CD4-positive, CD25-positive, alpha-beta regulatory T cell (primary cell): Measurements from ENCODE around the gene SST. TPM values are rescaled to one million over a fixed set of nuclear protein-coding genes. Genes with fewer than 3 reads are reported as not detected.

Source experiments
- ATAC-seq, 2 donors: fragments of 150-1000 bp; cut with Tn5 transposase; one replicate each; pipeline ENCODE4 v1.10.0; 2021; ENCODE audit warnings: low read depth in 2 of 2, moderate number of reproducible peaks in 2 of 2, moderate library complexity in 1 of 2
- DNase-seq, 3 donors: peaks; one replicate each; pipeline versions ENCODE4 v3.0.0 to v3.0.0-alpha.2; 2012 to 2022; ENCODE audit warnings: mixed read lengths in 1 of 3
- H3K27ac ChIP-seq: one replicate; pipeline ENCODE4 v1.7.0; 2013; ENCODE audit warnings: mild to moderate bottlenecking, low read length; ENCODE audit not compliant: insufficient read depth, poor library complexity, severe bottlenecking
- H3K27me3 ChIP-seq: one replicate; pipeline ENCODE4 v1.7.0; 2013; ENCODE audit warnings: low read length; ENCODE audit not compliant: control insufficient read depth, insufficient read depth
- H3K36me3 ChIP-seq: one replicate; pipeline ENCODE4 v1.7.0; 2013; ENCODE audit warnings: mild to moderate bottlenecking, low read length, moderate library complexity; ENCODE audit not compliant: control insufficient read depth, insufficient read depth
- H3K4me1 ChIP-seq: 2 replicates; pipeline ENCODE4 v1.7.0; 2013; ENCODE audit warnings: mild to moderate bottlenecking, low read length; ENCODE audit not compliant: insufficient read depth, control insufficient read depth, poor library complexity, severe bottlenecking
- H3K4me3 ChIP-seq: one replicate; pipeline ENCODE4 v1.7.0; 2013; ENCODE audit warnings: low read depth, mild to moderate bottlenecking, low read length, moderate library complexity
- H3K9me3 ChIP-seq, 2 experiments: 1 replicate in 1 of 2; 2 replicates in 1 of 2; pipeline ENCODE4 v1.7.0; 2013; ENCODE audit warnings: low read length in 2 of 2, mild to moderate bottlenecking in 1 of 2, moderate library complexity in 1 of 2; ENCODE audit not compliant: control insufficient read depth in 2 of 2
- H3K27ac Mint-ChIP-seq, 3 donors: one replicate each; pipeline ENCODE4 v1.8.0; 2020 to 2022; ENCODE audit warnings: mild to moderate bottlenecking in 3 of 3, mixed read lengths in 3 of 3, moderate library complexity in 2 of 3
- H3K27me3 Mint-ChIP-seq: one replicate; pipeline ENCODE4 v1.8.0; 2022; ENCODE audit warnings: mild to moderate bottlenecking, mixed read lengths
- H3K36me3 Mint-ChIP-seq: one replicate; pipeline ENCODE4 v1.8.0; 2020; ENCODE audit warnings: mixed read lengths
- H3K4me1 Mint-ChIP-seq, 4 donors: one replicate each; pipeline ENCODE4 v1.8.0; 2020 to 2022; ENCODE audit warnings: mixed read lengths in 4 of 4, mild to moderate bottlenecking in 1 of 4
- H3K4me3 Mint-ChIP-seq, 4 donors: one replicate each; pipeline ENCODE4 v1.8.0; 2020 to 2022; ENCODE audit warnings: mild to moderate bottlenecking in 4 of 4, mixed read lengths in 4 of 4, moderate library complexity in 3 of 4
- H3K9me3 Mint-ChIP-seq, 7 donors: one replicate each; pipeline ENCODE4 v1.8.0; 2020 to 2022; ENCODE audit warnings: mixed read lengths in 7 of 7, mild to moderate bottlenecking in 3 of 7, moderate library complexity in 2 of 7
- polyA plus RNA-seq, 4 donors: library from polyadenylated mRNA; unstranded; fragments of 300-500 nt; fragmentation: Illumina TruSeq; gene quantifications; one replicate each; pipeline ENCODE4 v1.2.3, GENCODE V29; 2021
- total RNA-seq: library from RNA; stranded (reverse); gene quantifications from one replicate; pipeline ENCODE4 v1.2.3, GENCODE V29; 2022

The SST gene
- total and polyA plus RNA-seq, 5 donors from 2014 or later = not detected

DNA sequence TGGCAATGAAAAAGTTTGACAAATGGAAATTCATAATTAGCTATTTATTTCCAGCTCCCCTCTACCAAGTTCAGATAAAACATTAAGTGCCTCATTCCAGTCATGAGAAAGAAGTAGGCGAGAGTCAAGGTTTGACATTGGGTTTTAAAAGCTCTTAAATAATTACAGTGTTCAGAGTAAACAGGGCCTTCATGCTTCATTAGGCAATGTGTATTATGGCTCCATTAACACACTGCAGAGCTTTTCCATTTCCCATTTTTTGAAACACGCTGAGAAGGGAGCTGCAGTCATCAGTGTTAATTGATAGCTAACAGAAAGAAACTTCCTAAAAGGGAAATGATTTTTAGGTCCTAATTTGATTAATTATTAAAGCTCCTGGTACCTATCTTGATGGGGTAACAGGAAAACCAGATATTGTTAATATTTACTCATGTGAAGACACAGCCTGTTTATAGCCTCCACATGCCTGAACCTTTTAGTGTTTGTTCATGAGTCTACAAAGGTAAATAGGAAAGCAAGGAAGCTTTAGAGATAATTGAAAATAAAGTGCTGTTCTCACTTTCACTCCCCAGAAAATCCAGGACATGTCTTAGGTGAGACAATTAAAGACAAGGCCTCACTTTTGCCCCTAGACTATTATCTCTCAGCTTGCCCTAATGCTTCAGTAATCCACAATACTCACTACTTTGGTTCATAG is 28.7 kb downstream of the SST start:
- Histone ChIP-seq H3K27ac (no peak overlapping the region), H3K36me3 (no peaks in the 10 kb centered on the region), H3K9me3 (no peaks in the 10 kb centered on the region), H3K27me3 (peaks cover 10% of the 10 kb centered on the region), H3K4me1 (no peaks in the 10 kb centered on the region), H3K4me3 (no peak overlapping the region)
- no peak for ATAC-seq
- peaks cover 17% of the 10 kb centered on the region for H3K27me3 Mint-ChIP-seq
- H3K9me3 Mint-ChIP-seq = peaks cover 0 to 3% (median 0%) of the 10 kb centered on the region in 7 donors
- no peaks in the 10 kb centered on the region for H3K4me1 Mint-ChIP-seq
- no peak overlapping the region for H3K4me3 Mint-ChIP-seq
- H3K36me3 Mint-ChIP-seq = no peaks in the 10 kb centered on the region
- no peak for DNase-seq
- no peak overlapping the region for H3K27ac Mint-ChIP-seq

DNA sequence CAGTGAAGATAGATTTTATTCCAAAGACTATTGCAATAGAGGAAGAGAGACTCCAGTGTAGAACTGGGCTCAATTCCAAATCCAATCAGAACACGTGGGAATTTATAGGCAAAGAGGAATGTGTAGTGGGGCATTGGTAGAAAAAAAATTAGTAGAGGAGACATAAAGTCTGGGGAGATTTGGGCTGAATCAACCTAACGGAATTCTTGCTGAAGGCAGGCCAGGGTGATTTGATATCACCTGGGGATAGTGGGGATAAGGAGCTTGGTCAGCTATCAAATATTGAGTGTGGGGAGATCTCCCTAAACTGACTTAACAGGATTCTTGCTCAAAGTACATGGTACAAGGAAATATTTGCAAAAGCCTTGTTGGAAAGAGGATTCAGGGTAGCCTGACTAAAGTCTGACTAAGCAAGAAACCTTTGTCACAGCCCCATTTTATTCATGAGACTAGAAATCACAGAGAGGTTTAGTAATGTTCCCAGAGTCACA is 29.6 kb downstream of the SST start:
- DNase-seq = no peak
- peaks cover 8% of the 10 kb centered on the region for H3K27me3 ChIP-seq
- no peak for ATAC-seq
- peaks cover 10% of the 10 kb centered on the region for H3K27me3 Mint-ChIP-seq
- no peaks in the 10 kb centered on the region for H3K36me3 ChIP-seq
- no peak overlapping the region for H3K4me3 ChIP-seq
- H3K4me3 Mint-ChIP-seq = no peak overlapping the region
- H3K36me3 Mint-ChIP-seq = no peaks in the 10 kb centered on the region
- H3K27ac Mint-ChIP-seq = no peak overlapping the region
- H3K4me1 ChIP-seq = no peaks in the 10 kb centered on the region
- no peaks in the 10 kb centered on the region for H3K9me3 ChIP-seq
- H3K27ac ChIP-seq = no peak overlapping the region
- peaks cover 0 to 6% (median 0%) of the 10 kb centered on the region in 7 donors for H3K9me3 Mint-ChIP-seq
- no peaks in the 10 kb centered on the region for H3K4me1 Mint-ChIP-seq

DNA sequence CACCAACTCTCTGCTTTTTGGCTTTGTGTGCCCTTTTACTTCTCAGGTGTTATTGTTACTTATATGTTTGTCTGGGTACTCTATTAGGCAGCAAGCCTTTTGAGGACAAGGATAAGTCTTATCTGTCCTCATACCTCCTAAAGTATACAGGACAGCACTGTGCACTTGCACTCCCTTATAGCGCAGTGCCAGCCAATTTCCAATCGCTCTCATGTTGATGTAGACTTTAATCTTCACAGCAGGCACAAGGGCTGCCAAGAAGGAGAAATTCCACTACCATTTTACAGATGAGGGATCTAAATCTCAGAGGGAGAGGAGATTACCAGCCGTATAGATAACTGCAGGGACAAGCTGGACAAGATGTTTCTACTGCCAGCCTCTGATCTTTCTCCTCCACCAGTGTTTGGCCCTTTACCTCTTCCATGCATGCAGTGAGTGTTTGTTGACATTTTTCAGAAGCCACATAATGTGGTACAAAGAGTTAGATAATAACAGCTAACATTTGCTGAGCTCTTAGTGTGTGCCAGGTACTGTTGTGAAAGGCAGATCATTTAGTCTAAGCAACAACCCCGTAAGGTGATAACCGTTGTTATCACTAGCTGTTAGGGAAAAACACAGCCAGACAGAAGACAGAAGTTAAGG is 30.1 kb downstream of the SST start:
- Histone ChIP-seq H3K36me3 (no peaks in the 10 kb centered on the region), H3K27me3 (peaks cover 8% of the 10 kb centered on the region)
- H3K27ac Mint-ChIP-seq = no peak overlapping the region

DNA sequence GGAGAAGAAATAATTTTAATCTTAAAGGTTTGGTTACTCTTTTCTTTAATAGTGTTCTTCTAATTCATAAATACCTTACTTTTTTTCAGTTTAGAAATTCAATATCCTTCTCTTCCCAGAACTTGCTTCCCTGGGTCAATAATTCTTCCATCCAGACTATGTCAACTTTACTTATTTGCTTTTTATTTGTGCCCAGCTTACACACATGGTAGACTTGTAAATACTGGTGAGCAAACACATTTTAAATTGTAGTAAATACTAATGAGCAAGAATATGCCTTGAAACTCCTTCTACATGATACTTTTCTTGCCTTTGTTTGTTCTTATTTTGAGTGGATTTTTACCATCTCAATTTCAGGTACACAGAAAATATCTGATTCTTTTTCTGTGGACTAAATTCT is 33.7 kb downstream of the SST start:
- no peak for DNase-seq
- Mint-ChIP-seq H3K4me1 (no peaks in the 10 kb centered on the region), H3K27ac (no peak overlapping the region), H3K9me3 (peaks cover 0 to 13% (median 0%) of the 10 kb centered on the region in 7 donors), H3K36me3 (no peaks in the 10 kb centered on the region), H3K4me3 (no peak overlapping the region), H3K27me3 (peaks cover 4% of the 10 kb centered on the region)
- no peak for ATAC-seq
- H3K27me3 ChIP-seq = peaks cover 8% of the 10 kb centered on the region
- no peaks in the 10 kb centered on the region for H3K4me1 ChIP-seq
- no peak overlapping the region for H3K27ac ChIP-seq
- no peak overlapping the region for H3K4me3 ChIP-seq
- no peaks in the 10 kb centered on the region for H3K9me3 ChIP-seq
- no peaks in the 10 kb centered on the region for H3K36me3 ChIP-seq

More for the DNA sequence above, 30.1 kb downstream of the SST start:
- no peak overlapping the region for H3K4me3 Mint-ChIP-seq
- H3K4me3 ChIP-seq = no peak overlapping the region
- H3K4me1 Mint-ChIP-seq = no peaks in the 10 kb centered on the region
- H3K9me3 ChIP-seq = no peaks in the 10 kb centered on the region
- no peak overlapping the region for H3K27ac ChIP-seq
- peaks cover 7% of the 10 kb centered on the region for H3K27me3 Mint-ChIP-seq
- ATAC-seq (no peak), DNase-seq (no peak)
- H3K9me3 Mint-ChIP-seq = peaks cover 0 to 9% (median 0%) of the 10 kb centered on the region in 7 donors
- no peaks in the 10 kb centered on the region for H3K4me1 ChIP-seq
- no peaks in the 10 kb centered on the region for H3K36me3 Mint-ChIP-seq

DNA sequence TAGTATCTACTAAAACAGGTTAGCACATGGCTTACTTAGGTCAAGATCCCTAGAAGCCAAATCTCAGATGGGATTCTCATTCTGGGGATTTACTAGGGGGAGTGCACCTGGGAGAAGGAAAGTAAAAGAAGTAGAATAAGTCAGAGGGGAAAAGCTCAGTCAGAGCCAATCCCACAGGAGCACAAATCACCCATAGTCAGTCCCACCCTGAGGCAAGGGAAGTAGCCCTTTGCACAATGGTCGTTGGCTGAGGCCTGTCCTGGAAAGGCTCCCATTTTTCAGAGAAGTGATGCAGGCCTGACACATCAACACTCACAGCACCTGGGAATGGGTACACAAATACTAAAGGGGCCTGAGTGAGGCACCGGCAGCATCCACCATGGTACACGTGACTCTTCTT is 39.8 kb downstream of the SST start:
- no peak for DNase-seq

DNA sequence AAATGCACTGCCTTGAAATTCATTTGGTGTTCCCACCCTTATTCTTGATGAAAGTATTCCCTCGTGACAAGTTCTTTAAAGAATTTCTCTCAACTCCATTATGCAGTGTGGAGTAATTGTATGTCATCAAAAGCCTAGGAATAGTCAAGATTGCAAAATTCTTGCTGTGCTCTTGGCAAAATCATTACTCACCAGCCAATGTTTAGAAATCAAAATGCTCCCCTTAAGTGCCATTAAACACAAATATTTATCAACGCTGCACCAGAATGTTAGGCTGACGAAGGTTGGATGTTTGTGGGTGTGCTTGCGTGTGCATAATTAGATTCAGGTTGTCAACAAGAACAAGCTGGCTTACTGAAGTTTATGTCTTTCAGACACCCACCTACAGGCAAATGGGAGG is 40.5 kb downstream of the SST start:
- Histone ChIP-seq H3K36me3 (no peaks in the 10 kb centered on the region), H3K27ac (no peak overlapping the region), H3K9me3 (no peaks in the 10 kb centered on the region), H3K4me1 (no peaks in the 10 kb centered on the region), H3K4me3 (no peak overlapping the region), H3K27me3 (peaks cover 7% of the 10 kb centered on the region)
- ATAC-seq (no peak), DNase-seq (no peak)
- H3K27ac Mint-ChIP-seq = no peak overlapping the region
- peaks cover 8% of the 10 kb centered on the region for H3K27me3 Mint-ChIP-seq
- no peak overlapping the region for H3K4me3 Mint-ChIP-seq
- H3K36me3 Mint-ChIP-seq = no peaks in the 10 kb centered on the region
- peaks cover 0 to 2% (median 0%) of the 10 kb centered on the region in 7 donors for H3K9me3 Mint-ChIP-seq
- no peaks in the 10 kb centered on the region for H3K4me1 Mint-ChIP-seq

More for the DNA sequence above, 39.8 kb downstream of the SST start:
- H3K27ac Mint-ChIP-seq = no peak overlapping the region
- peaks cover 7% of the 10 kb centered on the region for H3K27me3 ChIP-seq
- H3K36me3 Mint-ChIP-seq = no peaks in the 10 kb centered on the region
- H3K4me3 ChIP-seq = no peak overlapping the region
- H3K27ac ChIP-seq = no peak overlapping the region
- H3K4me1 ChIP-seq = no peaks in the 10 kb centered on the region
- H3K9me3 ChIP-seq = no peaks in the 10 kb centered on the region
- peaks cover 1% of the 10 kb centered on the region for H3K27me3 Mint-ChIP-seq
- H3K9me3 Mint-ChIP-seq = peaks cover 0 to 8% (median 0%) of the 10 kb centered on the region in 7 donors
- no peak for ATAC-seq
- H3K36me3 ChIP-seq = no peaks in the 10 kb centered on the region
- no peaks in the 10 kb centered on the region for H3K4me1 Mint-ChIP-seq
- H3K4me3 Mint-ChIP-seq = no peak overlapping the region

DNA sequence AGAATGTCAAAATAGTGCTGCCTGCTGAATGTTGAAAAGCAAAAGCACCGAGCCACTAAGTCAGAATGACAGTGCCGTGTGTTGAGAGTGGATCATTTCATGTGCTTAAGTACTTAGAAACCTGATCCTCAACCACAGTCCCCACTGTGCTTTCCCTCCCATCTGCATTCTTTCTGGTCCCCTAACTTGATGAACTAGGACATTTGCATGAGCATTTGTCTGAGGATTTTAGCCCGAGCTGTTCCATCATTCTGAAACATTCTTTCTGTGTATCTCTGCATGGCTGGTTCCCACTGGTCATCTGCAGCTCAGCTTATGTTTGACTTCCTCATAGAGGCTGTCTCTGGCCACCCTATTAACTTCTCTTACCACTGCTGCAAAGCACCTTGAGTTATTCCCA is 42.0 kb downstream of the SST start:
- no peak overlapping the region for H3K27ac Mint-ChIP-seq
- Histone ChIP-seq H3K27me3 (peaks cover 15% of the 10 kb centered on the region), H3K27ac (no peak overlapping the region), H3K4me1 (no peaks in the 10 kb centered on the region), H3K9me3 (no peaks in the 10 kb centered on the region), H3K36me3 (no peaks in the 10 kb centered on the region), H3K4me3 (no peak overlapping the region)
- DNase-seq (no peak), ATAC-seq (no peak)
- H3K4me1 Mint-ChIP-seq = no peaks in the 10 kb centered on the region
- H3K4me3 Mint-ChIP-seq = no peak overlapping the region
- H3K36me3 Mint-ChIP-seq = no peaks in the 10 kb centered on the region
- H3K27me3 Mint-ChIP-seq = peaks cover 12% of the 10 kb centered on the region
- peaks cover 0 to 1% (median 0%) of the 10 kb centered on the region in 7 donors for H3K9me3 Mint-ChIP-seq

DNA sequence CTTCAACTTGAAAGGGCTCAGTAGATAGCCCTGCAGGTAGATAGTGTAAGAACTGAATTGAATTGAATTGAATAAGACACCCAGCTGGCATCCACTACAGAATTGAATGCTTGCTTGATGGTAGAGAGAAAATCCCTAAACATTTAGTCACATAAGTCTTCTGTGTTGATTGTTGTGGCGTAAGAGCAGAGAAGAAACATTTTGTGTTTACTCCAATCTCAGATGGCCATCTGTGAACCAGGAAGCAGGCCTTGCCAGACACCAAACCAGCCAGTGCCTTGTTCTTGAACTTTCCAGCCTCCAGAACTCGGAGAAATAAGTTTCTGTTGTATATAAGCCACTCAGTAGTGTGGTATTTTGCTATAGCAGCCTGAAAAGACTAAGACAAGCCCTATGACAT is 43.6 kb downstream of the SST start:
- H3K9me3 Mint-ChIP-seq = peaks cover 0 to 1% (median 0%) of the 10 kb centered on the region in 7 donors
- H3K4me3 ChIP-seq = no peak overlapping the region
- H3K27ac Mint-ChIP-seq = no peak overlapping the region
- H3K4me1 ChIP-seq = no peaks in the 10 kb centered on the region
- H3K4me1 Mint-ChIP-seq = no peaks in the 10 kb centered on the region
- peaks cover 14% of the 10 kb centered on the region for H3K27me3 Mint-ChIP-seq
- peaks cover 17% of the 10 kb centered on the region for H3K27me3 ChIP-seq
- H3K27ac ChIP-seq = no peak overlapping the region
- no peaks in the 10 kb centered on the region for H3K36me3 ChIP-seq
- DNase-seq = no peak
- no peak for ATAC-seq
- no peaks in the 10 kb centered on the region for H3K9me3 ChIP-seq
- H3K4me3 Mint-ChIP-seq = no peak overlapping the region
- no peaks in the 10 kb centered on the region for H3K36me3 Mint-ChIP-seq
